ENCODE results near the gene OMG. TPM values are rescaled to one million over a fixed set of nuclear protein-coding genes. Genes with fewer than 3 reads are reported as not detected.

Gene OMG
- total and polyA plus RNA-seq, 8 donors: 0.27 to 0.38 (median 0.34) TPM; not detected in 5

DNA sequence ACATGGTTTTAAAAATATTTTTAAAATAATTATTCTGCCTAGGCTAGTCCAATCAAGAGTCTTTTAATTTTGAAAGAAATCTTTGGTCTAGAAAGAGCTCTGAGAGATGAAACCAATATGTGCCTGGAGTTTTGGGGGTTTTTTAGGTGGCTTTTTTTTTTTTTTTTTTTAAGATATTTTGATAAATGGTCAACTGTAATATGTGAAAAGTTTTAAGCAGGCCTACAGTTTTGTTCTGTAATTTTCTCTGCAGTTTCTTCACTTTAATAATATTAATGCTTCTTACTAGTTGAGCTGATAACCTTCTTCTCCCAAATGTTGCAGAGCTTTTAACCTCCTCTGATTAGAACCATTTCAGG, 45.1 kb downstream of the OMG start:
- H3K9me3 ChIP-seq: no peaks in the 10 kb centered on the region
- DNase-seq: no peak
- ATAC-seq: no peak
- no peaks in the 10 kb centered on the region for H3K4me1 ChIP-seq
- H3K36me3 ChIP-seq: no peaks in the 10 kb centered on the region
- H3K4me3 ChIP-seq: no peak overlapping the region
- no peak for FAIRE-seq
- TF ChIP-seq, protein P1, sequence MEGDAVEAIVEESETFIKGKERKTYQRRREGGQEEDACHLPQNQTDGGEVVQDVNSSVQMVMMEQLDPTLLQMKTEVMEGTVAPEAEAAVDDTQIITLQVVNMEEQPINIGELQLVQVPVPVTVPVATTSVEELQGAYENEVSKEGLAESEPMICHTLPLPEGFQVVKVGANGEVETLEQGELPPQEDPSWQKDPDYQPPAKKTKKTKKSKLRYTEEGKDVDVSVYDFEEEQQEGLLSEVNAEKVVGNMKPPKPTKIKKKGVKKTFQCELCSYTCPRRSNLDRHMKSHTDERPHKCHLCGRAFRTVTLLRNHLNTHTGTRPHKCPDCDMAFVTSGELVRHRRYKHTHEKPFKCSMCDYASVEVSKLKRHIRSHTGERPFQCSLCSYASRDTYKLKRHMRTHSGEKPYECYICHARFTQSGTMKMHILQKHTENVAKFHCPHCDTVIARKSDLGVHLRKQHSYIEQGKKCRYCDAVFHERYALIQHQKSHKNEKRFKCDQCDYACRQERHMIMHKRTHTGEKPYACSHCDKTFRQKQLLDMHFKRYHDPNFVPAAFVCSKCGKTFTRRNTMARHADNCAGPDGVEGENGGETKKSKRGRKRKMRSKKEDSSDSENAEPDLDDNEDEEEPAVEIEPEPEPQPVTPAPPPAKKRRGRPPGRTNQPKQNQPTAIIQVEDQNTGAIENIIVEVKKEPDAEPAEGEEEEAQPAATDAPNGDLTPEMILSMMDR (IDR thresholded peaks at IDR 0.05): no peak
- H3K27ac ChIP-seq: no peak overlapping the region
- no peaks in the 10 kb centered on the region for H3K27me3 ChIP-seq
- intact Hi-C loops (cut with DNase I): no loop called here

DNA sequence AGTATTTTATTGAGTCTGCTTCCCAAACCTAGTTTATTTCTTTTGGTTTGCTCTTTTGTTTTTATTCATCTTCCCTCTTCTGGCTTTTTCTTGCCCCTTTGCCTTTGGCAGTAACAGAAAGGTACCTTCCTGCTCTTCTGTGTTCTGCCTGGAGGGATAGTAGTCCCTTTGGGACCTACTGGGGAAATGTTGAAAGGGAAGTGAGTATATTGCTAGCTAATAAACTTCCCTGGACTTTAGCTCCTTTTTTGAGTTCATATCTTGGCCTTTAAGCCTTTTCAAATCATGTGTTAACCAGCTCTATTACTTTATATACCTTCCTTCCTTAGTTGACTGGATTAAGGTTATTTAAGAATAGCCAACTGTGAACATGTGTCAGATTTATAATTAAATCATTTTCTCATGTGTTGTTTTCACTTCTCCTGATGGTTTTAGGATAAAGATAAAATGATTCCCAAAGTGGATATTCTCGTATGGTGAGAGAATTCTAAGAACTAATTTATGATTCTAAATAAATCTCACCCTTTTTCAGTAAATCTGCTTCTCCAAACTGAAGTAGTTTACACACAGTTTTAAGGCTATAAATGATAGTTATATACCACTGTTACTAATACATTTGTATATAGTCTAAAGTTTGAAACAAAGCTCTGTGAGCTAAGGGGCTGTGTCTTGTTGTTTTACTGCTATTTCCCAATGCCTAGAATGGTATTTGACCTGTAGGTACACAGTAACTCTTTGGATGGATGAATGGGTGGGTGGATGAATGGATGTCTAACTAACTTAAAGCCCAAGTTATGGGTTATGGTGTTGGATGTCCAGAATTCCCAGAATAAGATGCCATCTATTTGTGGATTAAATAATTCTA, 45.7 kb downstream of the OMG start:
- TF ChIP-seq, protein P1 (IDR thresholded peaks at IDR 0.05): no peak

DNA sequence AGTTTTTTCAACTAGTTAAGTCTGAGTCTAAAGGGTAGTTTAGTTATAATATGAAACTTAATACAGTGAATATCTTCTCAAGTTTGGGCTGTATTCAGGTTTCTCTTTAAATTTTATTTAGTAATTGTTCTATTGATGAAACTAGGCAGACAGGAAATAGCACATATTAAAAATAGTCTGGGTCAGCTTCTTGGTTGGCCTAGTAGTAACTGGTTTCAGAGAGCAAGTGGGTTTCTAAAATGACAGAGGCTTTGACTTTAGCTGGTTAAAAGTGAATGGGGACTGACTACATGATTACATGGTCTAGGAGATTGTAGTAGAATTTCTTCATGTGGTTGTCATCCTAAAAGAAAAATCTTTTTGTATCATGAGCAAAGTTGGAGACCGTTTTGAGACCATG, 46.8 kb downstream of the OMG start:
- H3K4me3 ChIP-seq: no peak overlapping the region
- intact Hi-C loops (cut with DNase I): no loop called here
- DNase-seq: no peak
- FAIRE-seq: no peak
- no peaks in the 10 kb centered on the region for H3K9me3 ChIP-seq
- TF ChIP-seq, protein P1 (IDR thresholded peaks at IDR 0.05): no peak
- H3K27ac ChIP-seq: no peak overlapping the region
- H3K27me3 ChIP-seq: no peaks in the 10 kb centered on the region
- ATAC-seq: no peak
- peaks cover 0 to 7% (median 0%) of the 10 kb centered on the region in 3 donors for H3K36me3 ChIP-seq
- WGBS, 2 donors: 62 to 78% methylated on average over 1 of the region's 1 CpG
- H3K4me1 ChIP-seq: no peaks in the 10 kb centered on the region

More for the DNA sequence above, 45.7 kb downstream of the OMG start:
- no peaks in the 10 kb centered on the region for H3K9me3 ChIP-seq
- 91 to 94% methylated on average over 1 of the region's 1 CpG for WGBS, 2 donors
- ATAC-seq (no peak), DNase-seq (no peak), FAIRE-seq (no peak)
- intact Hi-C loops (cut with DNase I): no loop called here
- H3K4me3 ChIP-seq: no peak overlapping the region
- H3K27me3 ChIP-seq: no peaks in the 10 kb centered on the region
- H3K27ac ChIP-seq: no peak overlapping the region
- H3K4me1 ChIP-seq: no peaks in the 10 kb centered on the region
- peaks cover 0 to 1% (median 0%) of the 10 kb centered on the region in 3 donors for H3K36me3 ChIP-seq

DNA sequence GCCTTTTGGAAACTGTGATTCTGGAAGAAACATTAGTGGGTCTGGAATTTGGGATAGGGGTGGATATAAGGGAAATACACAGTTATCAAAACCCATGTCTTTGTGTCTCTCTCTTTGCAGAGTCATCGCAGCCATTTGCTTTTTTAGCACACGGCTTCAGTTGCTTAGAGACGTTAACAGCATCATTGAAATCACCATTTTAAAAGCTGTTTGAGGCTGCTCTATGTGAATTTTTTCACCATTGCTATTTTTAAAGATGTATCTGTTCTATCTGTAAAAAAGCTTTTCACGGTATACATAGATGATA, 47.3 kb downstream of the OMG start:
- TF ChIP-seq, protein P1 (IDR thresholded peaks at IDR 0.05): no peak
- intact Hi-C loops (cut with DNase I): no loop called here
- H3K27me3 ChIP-seq: no peaks in the 10 kb centered on the region
- ATAC-seq (no peak), DNase-seq (no peak), FAIRE-seq (no peak)
- no peaks in the 10 kb centered on the region for H3K9me3 ChIP-seq
- H3K27ac ChIP-seq: no peak overlapping the region
- WGBS, 2 donors: 85 to 89% methylated on average over 4 of the region's 4 CpGs
- no peak overlapping the region for H3K4me3 ChIP-seq
- no peaks in the 10 kb centered on the region for H3K4me1 ChIP-seq
- H3K36me3 ChIP-seq: peaks cover 0 to 11% (median 0%) of the 10 kb centered on the region in 3 donors
